ENCODE measurements around the gene TGFB1. TPM values are rescaled to one million over a fixed set of nuclear protein-coding genes. Genes with fewer than 3 reads are reported as not detected.

TGFB1 gene
- total and polyA plus RNA-seq, 2 of the 13 experiments (the other 11 are each of a cell fraction or from before 2014, with no cell fraction given), result 4.1 to 5.4 TPM

GRCh38 chr19:41321600-41322270 lies 32.0 kb downstream of the TGFB1 start (continued):
- TF ChIP-seq FOSL2 (CRISPR knock-in tag; IDR thresholded peaks at IDR 0.05) (peak; percentile 55; the same call in 1 of the 2 replicates), REPIN1 (CRISPR knock-in tag; IDR thresholded peaks at IDR 0.05; ENCODE audit: borderline replicate concordance, low read depth) (no peak), ZNF614 (CRISPR knock-in tag; IDR thresholded peaks at IDR 0.05; ENCODE audit: borderline replicate concordance) (peak; percentile 55; the same call in 1 of the 2 replicates), RFX3 (CRISPR knock-in tag; IDR thresholded peaks at IDR 0.05) (no peak), MTA1 (CRISPR knock-in tag; IDR thresholded peaks at IDR 0.05; ENCODE audit: borderline replicate concordance) (no peak), ZNF619 (CRISPR knock-in tag; IDR thresholded peaks at IDR 0.05) (no peak), U2AF2 (IDR thresholded peaks at IDR 0.05; ENCODE audit: low read depth, low read length) (no peak), ZNF766 (CRISPR knock-in tag; IDR thresholded peaks at IDR 0.05; ENCODE audit: borderline replicate concordance) (no peak), ZNF354B (CRISPR knock-in tag; IDR thresholded peaks at IDR 0.05) (no peak), FIP1L1 (IDR thresholded peaks at IDR 0.05; ENCODE audit: borderline replicate concordance, insufficient read depth, low read depth, low read length) (no peak), ZNF331 (CRISPR knock-in tag; IDR thresholded peaks at IDR 0.05) (no peak; the same call in 1 of the 2 replicates), ZNF709 (CRISPR knock-in tag; IDR thresholded peaks at IDR 0.05) (no peak), FOXC1 (CRISPR knock-in tag; IDR thresholded peaks at IDR 0.05; ENCODE audit: borderline replicate concordance) (0 out of 2 replicates have a peak, but pooled peaks have one; percentile 31), PAX8 (CRISPR knock-in tag; IDR thresholded peaks at IDR 0.05; ENCODE audit: borderline replicate concordance) (no peak), HCFC1 (IDR thresholded peaks at IDR 0.05; ENCODE audit: low read depth, low read length) (no peak), FOXJ3 (CRISPR knock-in tag; IDR thresholded peaks at IDR 0.05; ENCODE audit: borderline replicate concordance) (peak; percentile 19; the same call in 1 of the 2 replicates), MEF2D (CRISPR knock-in tag; IDR thresholded peaks at IDR 0.05) (no peak), ZNF768 (CRISPR knock-in tag; IDR thresholded peaks at IDR 0.05) (no peak), KAT8 (CRISPR knock-in tag; IDR thresholded peaks at IDR 0.05) (no peak; the same call in 1 of the 2 replicates), SMYD3 (CRISPR knock-in tag; IDR thresholded peaks at IDR 0.05) (no peak), ZNF839 (CRISPR knock-in tag; IDR thresholded peaks at IDR 0.05; ENCODE audit: borderline replicate concordance) (no peak), HOXA3 (CRISPR knock-in tag; IDR thresholded peaks at IDR 0.05) (peak; percentile 91), ZNF33B (CRISPR knock-in tag; IDR thresholded peaks at IDR 0.05) (0 out of 2 replicates have a peak, but pooled peaks have one; percentile 65), THAP11 (CRISPR knock-in tag; IDR thresholded peaks at IDR 0.05) (peak; percentile 43; the same call in 1 of the 2 replicates), THAP8 (CRISPR knock-in tag; IDR thresholded peaks at IDR 0.05; ENCODE audit: borderline replicate concordance) (no peak), HNRNPK (IDR thresholded peaks at IDR 0.05; ENCODE audit: low read depth, low read length, poor library complexity, severe bottlenecking) (no peak), GABPA (IDR thresholded peaks at IDR 0.05; ENCODE audit: low read depth, low read length) (no peak), GABPA (CRISPR knock-in tag; IDR thresholded peaks at IDR 0.05; ENCODE audit: low read depth) (peak; percentile 30; the same call in 1 of the 2 replicates), DMAP1 (CRISPR knock-in tag; IDR thresholded peaks at IDR 0.05) (peak; percentile 23; the same call in 1 of the 2 replicates)
- TF ChIP-seq, protein P1, sequence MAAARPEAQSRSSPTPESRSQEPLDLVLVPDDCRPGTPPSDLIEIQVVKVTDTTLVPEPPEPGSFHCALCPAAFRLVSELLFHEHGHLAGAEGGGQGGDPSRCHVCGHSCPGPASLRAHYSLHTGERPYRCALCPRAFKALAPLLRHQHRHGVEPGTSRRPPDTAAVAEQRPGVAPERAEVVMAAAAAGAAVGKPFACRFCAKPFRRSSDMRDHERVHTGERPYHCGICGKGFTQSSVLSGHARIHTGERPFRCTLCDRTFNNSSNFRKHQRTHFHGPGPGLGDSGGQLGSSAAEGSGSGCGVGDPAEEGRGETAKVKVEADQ (CRISPR knock-in tag; IDR thresholded peaks at IDR 0.05; ENCODE audit: borderline replicate concordance), result 0 out of 2 replicates have a peak, but pooled peaks have one; percentile 21
- TF ChIP-seq, protein P2, sequence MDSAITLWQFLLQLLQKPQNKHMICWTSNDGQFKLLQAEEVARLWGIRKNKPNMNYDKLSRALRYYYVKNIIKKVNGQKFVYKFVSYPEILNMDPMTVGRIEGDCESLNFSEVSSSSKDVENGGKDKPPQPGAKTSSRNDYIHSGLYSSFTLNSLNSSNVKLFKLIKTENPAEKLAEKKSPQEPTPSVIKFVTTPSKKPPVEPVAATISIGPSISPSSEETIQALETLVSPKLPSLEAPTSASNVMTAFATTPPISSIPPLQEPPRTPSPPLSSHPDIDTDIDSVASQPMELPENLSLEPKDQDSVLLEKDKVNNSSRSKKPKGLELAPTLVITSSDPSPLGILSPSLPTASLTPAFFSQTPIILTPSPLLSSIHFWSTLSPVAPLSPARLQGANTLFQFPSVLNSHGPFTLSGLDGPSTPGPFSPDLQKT (CRISPR knock-in tag; IDR thresholded peaks at IDR 0.05; ENCODE audit: borderline replicate concordance), result no peak

Measured in HepG2 (cell line).